Body of pancreas (tissue), 4 donors: ENCODE measurements around the gene NBEAL2.

Experiments used
- POLR2A ChIP-seq, 3 donors: fragments of 450-650 bp; IDR thresholded peaks; one replicate each; pipeline ENCODE4 v1.6.1; 2016; ENCODE audit warnings: antibody characterized with exemption in 3 of 3, mild to moderate bottlenecking in 2 of 3
- TF ChIP-seq, protein P1 (sequence below), 7 experiments: fragments of 450-650 bp in 4 of 7; fragments of 200-600 bp in 3 of 7; sonication (generic) in 3 of 7; IDR thresholded peaks; one replicate each; pipeline ENCODE4 v1.5.1; 2016 to 2019; ENCODE audit warnings: antibody characterized with exemption in 7 of 7

- TF ChIP-seq, protein P1, sequence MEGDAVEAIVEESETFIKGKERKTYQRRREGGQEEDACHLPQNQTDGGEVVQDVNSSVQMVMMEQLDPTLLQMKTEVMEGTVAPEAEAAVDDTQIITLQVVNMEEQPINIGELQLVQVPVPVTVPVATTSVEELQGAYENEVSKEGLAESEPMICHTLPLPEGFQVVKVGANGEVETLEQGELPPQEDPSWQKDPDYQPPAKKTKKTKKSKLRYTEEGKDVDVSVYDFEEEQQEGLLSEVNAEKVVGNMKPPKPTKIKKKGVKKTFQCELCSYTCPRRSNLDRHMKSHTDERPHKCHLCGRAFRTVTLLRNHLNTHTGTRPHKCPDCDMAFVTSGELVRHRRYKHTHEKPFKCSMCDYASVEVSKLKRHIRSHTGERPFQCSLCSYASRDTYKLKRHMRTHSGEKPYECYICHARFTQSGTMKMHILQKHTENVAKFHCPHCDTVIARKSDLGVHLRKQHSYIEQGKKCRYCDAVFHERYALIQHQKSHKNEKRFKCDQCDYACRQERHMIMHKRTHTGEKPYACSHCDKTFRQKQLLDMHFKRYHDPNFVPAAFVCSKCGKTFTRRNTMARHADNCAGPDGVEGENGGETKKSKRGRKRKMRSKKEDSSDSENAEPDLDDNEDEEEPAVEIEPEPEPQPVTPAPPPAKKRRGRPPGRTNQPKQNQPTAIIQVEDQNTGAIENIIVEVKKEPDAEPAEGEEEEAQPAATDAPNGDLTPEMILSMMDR (IDR thresholded peaks at IDR 0.05): no peak
- no peak for TF ChIP-seq POLR2A (IDR thresholded peaks at IDR 0.05)
Observed at GRCh38 chr3:46936733-46937250, 42.7 kb upstream of the NBEAL2 start.
